ENCODE results near the gene NOP9.

NOP9 gene

DNA sequence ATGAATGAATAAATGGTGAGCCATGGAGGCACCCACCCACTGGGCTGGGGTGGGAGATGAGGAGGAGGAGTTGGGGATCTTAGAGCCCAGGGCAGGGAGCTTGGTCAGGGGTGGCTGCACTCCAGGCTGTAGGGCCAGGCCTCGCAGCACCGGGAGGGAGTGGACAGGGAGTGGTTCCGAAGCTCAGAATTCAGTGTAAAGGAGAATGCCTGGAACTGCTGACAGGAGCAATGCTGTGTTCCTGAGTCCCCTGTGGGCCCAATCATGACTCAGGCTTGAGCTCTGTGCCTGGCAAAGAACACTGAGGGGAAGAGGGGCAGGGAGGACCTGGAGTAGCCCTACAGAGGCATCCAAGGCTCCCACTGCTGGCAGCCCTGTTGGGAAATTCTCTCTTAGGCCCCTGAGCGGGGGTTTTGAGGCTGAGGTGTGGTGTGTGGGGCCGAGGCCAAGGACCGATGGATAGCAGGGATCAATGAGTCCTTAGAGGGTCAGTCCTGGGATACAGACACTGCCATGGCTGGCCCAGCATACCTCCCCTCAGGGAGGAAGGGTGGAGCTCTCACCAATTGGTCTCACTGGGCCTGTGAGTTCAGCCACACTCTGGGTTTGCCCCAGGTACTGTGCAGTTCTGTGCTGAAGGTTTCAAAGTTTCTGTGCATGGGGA, 18.7 kb upstream of the NOP9 start:
- no peak for DNase-seq (ENCODE audit: low read depth)

DNA sequence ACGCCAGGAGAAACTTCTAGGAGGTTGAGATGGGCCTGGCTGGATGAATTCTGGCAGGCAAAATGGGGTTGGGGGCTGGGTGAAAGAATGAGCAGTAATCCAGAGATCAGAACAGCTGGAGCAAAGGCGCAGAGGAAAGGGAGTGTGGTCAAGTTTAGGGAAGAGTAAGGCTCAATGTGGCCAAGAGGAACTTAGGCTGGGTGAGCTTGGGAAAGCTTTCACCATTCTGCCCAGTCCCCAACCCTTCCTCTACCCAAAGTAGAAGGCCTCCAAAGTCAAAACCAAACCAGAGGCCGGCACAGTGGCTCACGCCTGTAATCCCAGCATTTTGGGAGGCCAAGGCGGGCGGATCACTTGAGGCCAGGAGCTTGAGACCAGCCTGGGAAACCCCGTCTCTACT, 18.0 kb upstream of the NOP9 start:
- DNase-seq (ENCODE audit: low read depth), result no peak

DNA sequence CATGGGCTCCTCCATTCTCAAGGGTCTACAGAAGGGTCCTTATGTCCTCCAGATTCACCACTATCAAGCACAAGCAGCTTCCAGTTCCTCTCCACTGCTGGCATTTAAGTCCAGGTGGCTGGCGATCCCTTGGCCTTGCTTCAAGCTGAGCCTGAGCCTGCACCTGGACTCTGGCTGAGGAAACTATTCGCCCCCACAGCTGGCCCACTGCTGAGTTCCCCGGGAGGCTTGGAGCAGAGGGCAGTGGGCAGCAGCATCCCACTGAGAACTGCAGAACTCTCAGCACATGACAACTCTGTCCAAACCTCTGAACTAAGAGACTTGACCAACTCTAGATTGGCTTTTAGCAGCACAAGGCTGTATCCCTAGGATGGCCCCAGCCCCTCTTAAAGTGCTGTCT, 16.9 kb upstream of the NOP9 start:
- DNase-seq (ENCODE audit: low read depth), result no peak

DNA sequence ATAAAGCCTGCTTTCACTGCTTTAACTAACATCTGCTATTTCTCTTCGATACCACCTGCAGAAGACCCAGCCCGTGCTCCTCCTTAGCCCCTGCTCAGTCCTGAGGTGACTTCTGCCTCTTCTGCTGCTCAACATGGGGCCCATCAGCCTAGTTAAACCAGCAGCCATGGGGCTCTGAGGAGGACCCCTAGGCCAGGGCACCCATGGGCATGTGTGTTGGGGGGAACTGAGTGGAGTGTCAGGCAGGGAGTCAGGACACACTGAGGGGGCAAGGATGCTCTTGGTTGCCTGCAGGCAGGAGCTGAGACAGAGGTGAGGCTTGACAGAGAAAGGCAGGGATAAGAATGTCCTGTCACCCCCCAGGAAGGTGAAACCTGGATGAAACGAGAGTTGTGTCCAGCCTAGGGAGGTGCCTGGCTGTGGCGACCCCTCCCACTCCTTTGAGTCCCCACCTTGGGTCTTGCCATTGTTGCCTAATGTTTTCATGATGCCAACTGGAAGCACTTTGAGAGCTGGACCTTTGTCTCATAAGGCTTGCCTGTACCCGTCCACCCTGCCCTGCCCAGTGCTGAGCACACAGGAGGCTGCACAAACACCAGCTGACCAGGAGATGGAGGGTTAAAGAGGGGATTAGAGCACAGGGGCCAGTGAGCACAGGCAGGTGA, 15.7 kb upstream of the NOP9 start:
- DNase-seq (ENCODE audit: low read depth), result no peak

DNA sequence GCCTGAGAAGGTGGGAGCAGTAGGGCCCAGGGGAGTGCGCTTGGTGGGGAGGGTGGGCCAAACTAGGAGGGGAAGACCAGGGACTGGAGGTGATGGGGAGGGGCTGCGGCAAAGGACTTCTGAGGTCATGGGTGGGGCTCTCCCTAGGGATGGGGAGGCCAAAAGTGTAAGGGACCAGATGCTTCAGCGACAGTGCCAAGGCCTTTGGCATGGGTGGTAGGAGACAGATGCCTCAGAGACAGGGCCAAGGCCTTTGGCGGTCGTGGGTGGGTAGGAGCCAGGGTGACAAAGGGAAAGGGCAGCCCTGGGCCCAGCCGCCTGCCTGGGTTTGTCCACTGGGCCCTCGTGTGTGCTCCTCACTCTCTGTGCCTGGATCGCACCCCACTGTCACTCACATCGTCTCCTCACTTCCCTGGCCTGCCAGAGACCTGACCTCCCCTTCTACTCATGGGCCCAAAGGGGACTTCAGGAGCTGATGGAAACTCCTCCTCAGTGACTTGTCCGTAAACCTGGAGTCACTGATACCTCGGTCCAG, 15.1 kb upstream of the NOP9 start:
- no peak for DNase-seq (ENCODE audit: low read depth)

DNA sequence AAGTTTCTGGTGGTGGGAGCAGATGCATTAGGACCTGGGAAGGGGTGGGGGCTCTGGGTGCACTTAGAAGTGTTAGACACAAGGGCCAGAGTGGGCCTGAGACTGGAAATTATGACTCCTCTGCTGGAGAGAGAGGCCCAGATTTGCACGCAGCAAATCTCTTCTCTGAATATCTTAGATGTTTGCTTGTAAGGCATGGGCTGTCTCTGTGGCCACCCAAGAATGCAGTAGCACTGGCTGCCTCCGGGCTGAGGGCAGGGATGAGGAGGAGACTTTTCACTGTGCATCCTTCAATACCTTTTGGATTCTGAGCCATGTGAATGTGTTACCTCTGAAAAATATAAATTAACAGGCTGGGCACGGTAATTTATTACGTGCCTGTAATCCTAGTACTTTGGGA, 14.3 kb upstream of the NOP9 start:
- DNase-seq (ENCODE audit: low read depth), result no peak

DNA sequence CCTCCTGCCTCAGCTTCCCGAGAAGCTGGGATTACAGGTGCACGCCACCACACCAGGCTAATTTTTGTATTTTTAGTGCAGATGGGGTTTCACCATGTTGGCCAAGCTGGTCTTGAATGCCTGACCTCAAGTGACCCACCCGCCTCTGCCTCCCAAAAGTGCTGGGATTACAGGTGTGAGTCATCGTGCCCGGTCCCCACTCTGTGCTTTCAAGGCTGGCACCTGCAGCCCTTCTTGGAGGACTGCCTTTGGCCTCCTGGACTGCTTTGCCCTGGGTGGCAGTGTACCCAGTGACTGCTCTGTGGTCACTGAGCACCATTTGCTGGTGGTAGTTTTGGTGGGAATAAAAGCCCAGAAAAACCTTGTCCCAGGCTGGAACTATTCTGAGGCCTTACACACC, 12.7 kb upstream of the NOP9 start:
- DNase-seq (ENCODE audit: low read depth), result no peak

DNA sequence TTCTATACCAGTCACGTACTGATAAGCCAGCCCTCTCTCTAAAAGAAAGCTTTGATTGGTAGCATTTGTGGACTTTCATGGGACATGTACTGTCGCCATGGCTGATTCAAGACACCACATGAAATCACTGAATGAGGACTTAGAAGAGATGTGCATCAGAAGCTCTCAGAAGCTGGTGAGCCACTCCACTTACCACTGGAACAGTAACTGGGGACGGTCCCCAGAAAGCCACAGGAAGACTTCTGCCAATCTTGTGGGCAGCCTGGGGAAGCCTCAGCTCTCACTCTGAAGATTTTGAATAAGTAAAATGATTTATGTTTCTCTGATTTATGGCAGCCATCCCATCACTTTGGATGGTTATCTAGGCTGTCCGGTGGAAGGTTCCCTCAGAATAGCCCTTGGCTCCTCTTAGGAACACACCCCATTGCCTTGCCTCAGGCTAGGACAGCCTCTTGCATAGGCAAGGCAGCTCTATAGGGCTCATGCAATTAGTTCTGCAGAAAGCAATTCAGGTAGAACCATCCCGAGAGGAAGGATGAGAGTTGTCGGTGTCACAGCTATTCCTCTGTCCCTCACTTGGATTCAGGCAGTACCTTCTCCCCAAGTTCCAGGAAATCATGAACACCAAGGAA, 9.9 kb upstream of the NOP9 start:
- no peak for DNase-seq (ENCODE audit: low read depth)

DNA sequence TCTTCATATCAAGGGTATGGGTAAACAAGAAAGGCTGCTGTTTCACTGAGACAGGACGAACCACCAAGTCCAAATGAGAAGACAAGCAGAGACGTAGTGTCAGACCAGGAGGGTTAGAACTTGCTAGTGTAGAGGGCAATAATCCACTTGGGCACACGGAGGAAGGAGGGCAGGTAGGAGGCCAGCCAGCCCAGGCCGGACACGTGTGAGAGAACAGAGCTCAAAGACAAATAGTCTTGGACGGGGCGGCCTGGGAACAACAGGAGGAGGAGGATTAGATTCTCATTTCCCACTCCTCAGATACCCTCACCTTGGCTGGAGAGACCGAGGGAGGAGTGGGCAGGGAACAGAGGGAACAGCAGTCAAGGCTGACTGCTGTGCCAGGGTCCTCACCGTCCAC, 8.9 kb upstream of the NOP9 start:
- no peak for DNase-seq (ENCODE audit: low read depth)

DNA sequence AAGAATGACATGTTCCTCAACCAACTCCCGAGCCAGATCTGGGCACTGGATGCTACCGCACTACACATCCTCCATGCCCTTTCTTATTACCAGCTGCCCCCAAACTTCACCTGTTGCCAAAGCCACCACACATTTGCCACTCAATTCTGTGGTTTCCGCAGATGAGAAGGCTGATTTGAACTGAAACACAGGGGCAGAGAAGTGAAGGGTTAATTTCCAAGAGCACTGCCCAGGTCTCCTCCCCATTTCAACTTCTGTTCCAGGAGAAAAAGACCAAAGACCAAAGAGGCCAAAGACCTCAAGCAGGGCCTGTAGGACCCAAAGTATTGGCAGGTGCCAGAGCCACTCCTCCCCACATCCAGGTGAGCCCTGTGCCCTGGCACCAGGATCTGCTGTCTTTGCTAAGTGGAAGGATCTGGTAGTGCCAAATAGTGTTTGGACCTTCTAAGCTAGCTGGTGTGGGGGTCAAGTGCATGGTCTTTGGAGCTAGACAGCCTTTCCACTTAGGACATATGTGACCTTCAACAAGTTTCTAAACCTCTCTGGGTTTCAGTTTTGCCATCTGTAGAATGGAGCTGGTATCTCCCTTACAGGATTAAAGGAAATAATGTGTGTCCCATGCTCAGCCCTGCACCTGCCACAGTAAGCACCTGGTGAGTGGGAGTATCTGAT, 8.1 kb upstream of the NOP9 start:
- DNase-seq (ENCODE audit: low read depth), result no peak

DNA sequence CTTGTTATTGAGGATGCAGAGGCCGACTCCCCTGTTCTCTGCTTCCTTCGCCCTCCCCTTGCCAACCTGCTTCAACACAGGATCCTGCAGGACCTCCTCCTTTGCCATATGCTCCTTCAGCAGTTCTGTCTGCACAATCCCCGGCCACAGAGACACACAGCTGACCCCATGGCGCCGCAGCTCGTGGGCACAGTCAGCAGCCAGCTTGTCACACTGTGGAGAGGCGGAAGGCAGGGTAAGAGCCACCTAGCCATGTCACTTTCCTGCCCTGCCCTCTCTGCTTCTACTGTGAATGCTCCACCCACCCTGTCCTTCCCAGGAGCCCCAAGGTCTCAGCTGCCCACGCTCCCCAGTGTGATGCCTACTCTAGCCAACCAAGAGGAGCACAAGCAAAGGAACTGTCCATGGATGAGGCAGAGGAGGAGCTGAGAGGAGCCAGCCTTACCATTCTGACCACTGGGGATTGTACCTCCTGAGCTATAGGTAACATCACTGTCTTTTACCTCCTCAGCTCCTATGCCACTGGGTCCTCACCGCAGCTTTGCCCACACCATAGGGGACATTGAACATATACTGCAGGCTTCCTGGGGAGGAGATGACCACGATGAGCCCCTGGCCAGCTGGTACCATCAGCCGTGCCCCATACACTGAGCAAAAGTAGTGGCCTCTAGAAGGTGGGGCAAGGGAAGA, 7.4 kb upstream of the NOP9 start:
- DNase-seq (ENCODE audit: low read depth), result no peak

DNA sequence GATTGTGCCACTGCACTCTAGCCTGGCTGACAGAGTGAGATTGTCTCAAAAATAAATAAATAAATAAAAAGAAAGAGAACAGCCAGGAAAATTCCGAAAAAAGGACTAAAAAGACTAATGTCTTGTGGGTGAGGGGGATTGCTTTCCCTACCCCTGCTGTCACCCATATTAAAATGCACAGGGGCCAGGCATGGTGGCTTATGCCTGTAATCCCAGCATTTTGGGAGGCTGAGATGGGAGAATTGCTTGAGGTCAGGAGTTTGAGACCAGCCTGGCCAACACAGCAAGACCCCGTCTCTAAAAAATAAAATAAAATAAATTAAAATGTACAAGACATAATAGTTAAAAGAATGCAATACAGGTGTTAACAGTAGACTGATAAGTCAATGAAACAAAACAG, 6.1 kb upstream of the NOP9 start:
- DNase-seq (ENCODE audit: low read depth), result no peak

DNA sequence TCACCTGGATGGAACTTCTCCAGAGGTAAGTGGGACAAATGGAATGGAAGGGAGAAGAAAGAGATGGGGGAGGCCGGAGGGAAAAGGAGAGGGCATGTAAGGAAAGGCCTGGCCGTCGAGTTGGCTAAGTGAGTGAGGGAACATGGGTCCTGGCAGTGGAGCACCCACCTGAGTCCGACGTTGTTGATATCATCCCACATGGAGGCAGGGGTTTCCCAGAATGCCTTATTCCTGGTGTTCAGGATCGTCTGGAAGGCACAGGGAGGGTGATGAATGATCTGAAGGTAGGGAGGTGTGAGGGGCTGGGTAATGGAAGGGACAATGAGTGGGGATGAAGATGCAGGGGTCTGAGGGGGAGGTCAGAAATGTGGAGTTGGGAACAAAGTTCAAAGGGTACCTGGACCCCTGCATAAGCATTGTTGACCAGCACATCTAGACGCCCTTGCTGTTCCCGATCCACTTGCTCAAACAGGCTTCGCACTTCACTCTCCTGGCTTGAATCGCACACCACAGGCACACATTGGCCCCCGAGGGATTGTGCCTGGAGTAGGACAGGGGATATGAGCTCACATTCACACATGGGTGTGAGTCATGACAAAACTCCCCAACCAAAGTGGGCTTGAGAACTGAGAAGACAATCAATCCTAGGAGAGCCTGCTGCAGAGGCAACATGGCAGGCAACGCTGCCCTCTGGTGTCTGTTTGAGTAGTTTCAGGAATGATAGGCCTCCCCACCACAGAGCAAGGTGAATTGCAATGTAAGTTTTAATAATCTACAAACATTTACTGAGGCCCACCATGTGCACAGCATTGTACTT, 3.1 kb upstream of the NOP9 start:
- peak; percentile 75 for DNase-seq (ENCODE audit: low read depth)

DNA sequence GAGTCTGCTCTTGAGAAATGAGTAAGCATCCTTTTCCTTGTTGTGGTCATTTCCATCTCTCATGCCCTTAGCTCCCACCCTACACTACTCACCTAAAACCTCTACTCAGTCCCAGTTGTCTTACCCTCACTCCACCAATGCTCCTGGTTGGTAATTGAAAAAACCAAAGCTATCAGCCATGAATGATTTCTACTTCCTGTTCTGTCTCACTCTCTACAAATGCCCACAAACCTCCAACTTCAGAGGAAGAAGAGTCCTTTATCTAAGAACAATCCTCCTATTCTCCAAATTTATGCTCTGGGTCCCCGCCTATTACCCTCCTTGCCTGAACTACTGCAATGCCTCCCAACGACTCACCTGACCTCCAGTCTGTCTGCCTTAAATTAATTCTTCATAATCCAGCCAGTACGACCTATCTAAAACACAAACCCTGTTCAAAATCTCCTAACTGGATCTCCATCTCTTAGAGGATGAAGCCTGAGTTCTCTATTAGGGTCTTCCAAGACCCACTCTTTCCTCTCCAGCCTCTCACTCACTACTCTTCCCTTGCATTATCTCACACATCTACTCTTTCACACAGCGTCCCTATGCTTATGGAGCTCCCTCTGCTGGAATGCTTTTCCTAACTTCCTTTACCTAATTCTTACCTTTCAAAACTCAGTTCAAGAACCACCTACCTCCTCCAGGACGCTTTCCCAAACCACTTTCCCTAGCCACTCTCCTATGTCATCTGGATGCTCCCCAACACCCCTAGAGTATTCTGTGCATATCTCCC, 2.3 kb upstream of the NOP9 start:
- no peak for DNase-seq (ENCODE audit: low read depth)

DNA sequence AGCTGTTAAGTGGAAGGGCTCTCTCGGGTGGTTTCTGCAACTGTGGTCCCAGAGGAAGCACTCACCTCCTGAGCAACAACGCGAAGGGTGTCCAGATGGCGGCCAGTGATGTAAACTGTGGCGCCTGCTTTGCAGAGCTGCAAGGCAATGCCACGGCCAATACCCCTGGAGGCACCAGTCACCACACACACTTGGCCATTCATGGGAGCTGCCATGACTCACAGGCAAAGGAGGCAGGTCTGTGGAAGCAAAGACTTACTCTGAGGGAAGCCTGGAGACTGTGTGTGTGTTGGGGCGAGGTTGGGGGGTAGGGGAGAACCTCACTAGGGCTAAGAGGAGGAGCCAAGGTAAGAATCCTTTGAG, 777 bp upstream of the NOP9 start:
- no peak for DNase-seq (ENCODE audit: low read depth)

DNA sequence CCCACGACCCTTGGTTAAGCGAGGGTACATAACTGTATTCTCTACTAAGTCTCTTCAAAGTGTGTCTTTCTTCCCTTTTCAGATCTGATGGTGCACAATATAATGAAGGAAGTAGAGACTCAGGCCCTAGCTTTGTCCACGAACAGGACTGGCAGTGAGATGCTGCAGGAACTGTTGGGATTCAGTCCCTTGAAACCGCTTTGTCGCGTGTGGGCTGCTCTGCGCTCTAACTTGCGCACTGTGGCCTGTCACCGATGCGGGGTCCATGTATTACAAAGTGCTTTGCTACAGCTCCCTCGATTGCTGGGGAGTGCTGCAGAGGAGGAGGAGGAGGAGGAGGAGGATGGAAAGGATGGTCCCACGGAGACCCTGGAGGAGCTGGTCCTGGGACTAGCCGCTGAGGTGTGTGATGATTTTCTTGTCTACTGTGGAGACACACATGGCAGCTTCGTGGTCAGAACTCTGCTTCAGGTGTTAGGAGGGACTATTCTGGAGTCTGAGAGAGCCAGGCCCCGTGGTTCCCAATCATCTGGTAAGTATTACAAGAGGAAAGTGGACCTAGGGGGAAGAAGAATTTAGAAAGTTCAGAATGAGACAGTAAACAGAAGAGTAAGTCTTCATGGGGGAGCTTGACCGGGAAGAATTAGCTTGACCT, 803 bp downstream of the NOP9 start:
- no peak for DNase-seq (ENCODE audit: low read depth)

DNA sequence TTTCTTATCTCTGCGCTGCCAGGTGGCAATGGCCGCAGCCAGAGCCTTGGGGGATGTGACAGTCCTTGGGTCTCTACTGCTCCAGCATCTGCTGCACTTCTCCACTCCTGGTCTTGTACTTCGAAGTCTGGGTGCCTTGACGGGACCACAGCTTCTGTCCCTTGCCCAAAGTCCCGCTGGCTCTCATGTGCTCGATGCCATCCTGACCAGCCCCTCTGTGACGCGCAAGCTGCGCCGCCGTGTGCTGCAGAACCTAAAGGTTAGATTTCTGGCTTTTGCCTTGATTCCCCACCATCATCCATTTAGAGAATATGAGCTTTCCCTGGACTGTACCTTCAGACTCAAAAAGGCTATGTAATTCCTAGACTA, 4.4 kb downstream of the NOP9 start:
- no peak for DNase-seq (ENCODE audit: low read depth)

DNA sequence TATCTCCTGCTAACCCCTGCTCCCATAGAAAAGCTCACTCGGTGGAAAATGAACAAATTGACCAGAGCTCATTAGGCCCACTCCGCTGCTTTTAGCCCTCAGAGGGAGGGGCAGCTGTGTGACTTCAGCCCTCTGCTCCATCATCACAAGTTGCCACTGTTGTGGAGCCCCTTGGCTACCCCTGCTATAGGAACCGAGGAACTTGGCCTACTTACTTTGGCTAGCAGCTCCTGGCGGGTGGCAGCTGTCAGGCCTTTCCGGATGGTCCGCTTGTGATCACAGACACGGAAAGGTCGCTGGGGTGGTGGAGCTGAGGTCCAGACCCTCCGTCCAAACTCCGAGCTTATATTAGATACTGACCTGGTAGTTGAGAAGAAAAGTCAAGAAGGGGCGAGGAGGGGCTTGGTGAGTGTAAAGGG, 7.5 kb downstream of the NOP9 start:
- DNase-seq (ENCODE audit: low read depth), result no peak

DNA sequence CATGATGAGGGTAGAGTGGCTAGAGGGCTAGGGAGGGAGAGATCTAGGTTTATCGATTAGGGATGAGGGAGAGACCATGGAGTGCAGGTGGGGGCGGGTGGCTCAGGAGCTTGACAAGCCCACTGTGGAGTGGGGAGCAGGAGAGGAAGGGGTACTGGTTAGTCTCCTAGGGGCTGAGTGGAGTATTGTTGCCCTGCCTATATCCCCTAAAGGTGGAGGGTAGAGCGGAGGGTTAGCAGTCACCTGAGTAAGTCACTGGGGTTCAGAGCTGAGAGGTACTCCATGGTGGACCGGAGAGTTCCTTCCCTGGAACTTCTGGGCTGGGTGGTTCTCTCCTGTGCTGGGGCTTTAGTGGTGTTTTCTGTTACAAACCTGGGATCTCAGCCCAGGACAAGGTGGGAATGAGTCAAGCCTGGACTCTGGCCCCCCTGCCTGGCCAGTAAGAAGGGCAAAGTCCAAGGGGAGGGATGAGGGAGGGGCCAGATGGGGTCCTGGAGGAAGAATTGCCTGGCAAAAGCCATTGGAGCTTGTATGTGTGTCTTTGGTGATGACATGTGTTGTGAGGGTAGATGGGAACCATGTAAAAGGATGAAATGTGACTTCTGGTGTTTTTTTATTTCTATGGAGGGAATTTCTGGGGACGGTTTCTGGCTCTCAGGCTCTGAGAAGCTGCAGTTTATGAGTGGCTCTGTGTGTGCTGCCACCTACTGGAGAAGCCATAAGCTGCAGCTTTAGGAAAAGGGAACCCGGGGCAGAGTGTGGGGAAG, 8.1 kb downstream of the NOP9 start, which contains the start of gene CIDEB:
Gene CIDEB, minus strand, starts transcription at position 403 of the 767 bp plus-strand sequence. Its CDS starts 119 bp downstream, at position 284.
- DNase-seq (ENCODE audit: low read depth), result no peak
